ENCODE results near the gene DYSF. TPM values are rescaled to one million over a fixed set of nuclear protein-coding genes. Genes with fewer than 3 reads are reported as not detected.
"Not testable (repeated sequence)": the region's sequence is repeated elsewhere in the genome, so short reads cannot be mapped to it uniquely, and the experiment has no call there.

Gene DYSF
- total RNA-seq, 1 donor from 2014 or later: 0.13 TPM

GRCh38 chr2:71646028-71646427 lies 192.7 kb downstream of the DYSF start:
- DNase-seq (no peak), ATAC-seq (ENCODE audit: low read depth) (no peak)
- Mint-ChIP-seq H3K4me1 (no peaks in the 10 kb centered on the region), H3K9me3 (peaks cover 2% of the 10 kb centered on the region), H3K27me3 (peaks cover 20% of the 10 kb centered on the region), H3K36me3 (ENCODE audit: low read depth) (no peaks in the 10 kb centered on the region), H3K4me3 (no peak overlapping the region), H3K27ac (no peak overlapping the region)
- no peak for TF ChIP-seq CTCF (IDR thresholded peaks at IDR 0.05)
- ChIA-PET POLR2A (no interaction called here), CTCF (no interaction called here)
- intact Hi-C loops (cut with micrococcal nuclease): no loop called here

DNA sequence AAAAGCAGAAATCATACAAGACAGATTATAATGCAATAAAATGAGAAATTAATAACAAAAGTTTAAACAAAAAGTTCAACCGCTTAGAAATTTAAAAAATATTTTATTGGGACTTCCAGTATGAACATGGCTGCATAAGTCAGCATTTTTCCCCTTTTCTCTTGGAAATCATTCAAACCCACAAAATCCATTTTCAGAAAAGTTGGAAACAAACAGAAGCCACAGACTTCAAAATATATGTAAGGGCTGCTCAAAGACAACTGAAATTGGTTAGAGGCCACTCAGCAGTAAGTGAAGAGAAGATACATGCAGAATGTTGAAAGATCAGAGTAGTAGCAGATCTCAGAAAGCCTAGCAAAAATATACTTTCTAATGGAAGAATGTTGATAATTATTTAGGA lies 194.0 kb downstream of the DYSF start:
- Mint-ChIP-seq H3K4me3 (no peak overlapping the region), H3K9me3 (peaks cover 2% of the 10 kb centered on the region), H3K27me3 (peaks cover 15% of the 10 kb centered on the region), H3K27ac (no peak overlapping the region), H3K4me1 (no peaks in the 10 kb centered on the region), H3K36me3 (ENCODE audit: low read depth) (no peaks in the 10 kb centered on the region)
- intact Hi-C loops (cut with micrococcal nuclease): no loop called here
- CTCF ChIA-PET: no interaction called here
- DNase-seq (no peak), ATAC-seq (ENCODE audit: low read depth) (no peak)
- POLR2A ChIA-PET: no interaction called here
- TF ChIP-seq CTCF (IDR thresholded peaks at IDR 0.05): no peak

- H3K27ac Mint-ChIP-seq: no peak overlapping the region
- ChIA-PET CTCF (no interaction called here), POLR2A (no interaction called here)
- no peaks in the 10 kb centered on the region for H3K36me3 Mint-ChIP-seq (ENCODE audit: low read depth)
- no peak for TF ChIP-seq CTCF (IDR thresholded peaks at IDR 0.05)
- no peaks in the 10 kb centered on the region for H3K4me1 Mint-ChIP-seq
- no peak for DNase-seq
- no peak overlapping the region for H3K4me3 Mint-ChIP-seq
- H3K27me3 Mint-ChIP-seq: no peaks in the 10 kb centered on the region
- intact Hi-C loops (cut with micrococcal nuclease): no loop called here
- no peak for ATAC-seq (ENCODE audit: low read depth)
- H3K9me3 Mint-ChIP-seq: peaks cover 18% of the 10 kb centered on the region
Measured at GRCh38 chr2:71655498-71655897, 202.1 kb downstream of the DYSF start.

DNA sequence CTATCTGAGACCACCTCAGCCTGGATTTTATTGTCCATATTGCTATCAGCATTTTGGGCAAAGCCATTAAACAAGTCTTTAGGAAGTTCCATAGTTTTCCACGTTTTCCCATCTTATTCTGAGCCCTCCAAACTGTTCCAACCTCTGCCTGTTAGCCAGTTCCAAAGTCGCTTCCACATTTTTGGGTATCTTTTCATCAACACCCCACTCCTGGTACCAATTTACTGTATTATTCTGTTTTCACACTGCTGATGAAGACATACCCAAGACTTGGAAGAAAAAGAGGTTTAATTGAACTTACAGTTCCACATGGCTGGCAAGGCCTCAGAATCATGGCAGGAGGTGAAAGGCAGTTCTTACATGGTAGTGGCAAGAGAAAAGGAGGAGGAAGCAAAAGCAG lies 204.9 kb downstream of the DYSF start:
- POLR2A ChIA-PET: not testable (repeated sequence)

GRCh38 chr2:71658771-71659170 lies 205.4 kb downstream of the DYSF start:
- Mint-ChIP-seq H3K4me3 (no peak overlapping the region), H3K27me3 (peaks cover 2% of the 10 kb centered on the region), H3K27ac (no peak overlapping the region), H3K4me1 (no peaks in the 10 kb centered on the region), H3K9me3 (peaks cover 18% of the 10 kb centered on the region), H3K36me3 (ENCODE audit: low read depth) (no peaks in the 10 kb centered on the region)
- CTCF ChIA-PET: no interaction called here
- intact Hi-C loops (cut with micrococcal nuclease): no loop called here
- DNase-seq (no peak), ATAC-seq (ENCODE audit: low read depth) (no peak)
- TF ChIP-seq CTCF (IDR thresholded peaks at IDR 0.05): no peak
- POLR2A ChIA-PET: no interaction called here

More for the DNA sequence above, 204.9 kb downstream of the DYSF start:
- peaks cover 18% of the 10 kb centered on the region for H3K9me3 Mint-ChIP-seq
- CTCF ChIA-PET; H3K27ac Mint-ChIP-seq; DNase-seq; H3K4me1 Mint-ChIP-seq; intact Hi-C loops (cut with micrococcal nuclease); H3K4me3 Mint-ChIP-seq; ATAC-seq (ENCODE audit: low read depth); H3K27me3 Mint-ChIP-seq; H3K36me3 Mint-ChIP-seq (ENCODE audit: low read depth): not testable (repeated sequence)

DNA sequence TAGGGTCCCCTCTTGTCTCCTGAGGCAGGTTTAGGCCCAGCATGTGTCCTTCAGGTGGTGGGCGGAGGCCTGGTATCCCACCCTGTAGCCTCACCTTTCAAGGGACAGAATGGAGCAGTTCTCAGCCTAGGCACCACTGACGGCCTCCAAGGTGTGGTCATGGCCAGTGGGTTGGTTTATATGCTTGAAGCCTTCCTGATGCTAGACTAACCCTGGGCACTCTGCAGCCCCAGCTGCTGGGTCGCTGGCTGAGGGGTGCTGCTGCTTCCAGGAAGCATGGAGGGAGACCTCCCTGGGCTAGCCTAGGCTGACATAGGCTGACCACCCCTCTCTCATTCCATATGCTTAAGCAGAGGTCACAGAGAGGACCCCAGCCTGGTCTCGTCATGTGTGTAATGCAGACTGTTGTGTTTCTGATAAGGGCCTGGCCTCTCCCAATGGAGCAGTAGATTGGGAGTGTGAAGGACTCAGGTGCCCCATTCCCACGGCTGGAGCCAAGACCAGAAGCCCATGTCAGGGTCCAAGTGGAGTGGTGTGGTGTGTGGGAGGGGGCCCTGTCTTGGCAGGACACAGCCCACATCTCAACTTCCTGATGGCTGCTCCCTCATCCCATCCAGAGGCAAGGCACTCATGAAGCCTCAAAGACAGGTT lies 206.6 kb downstream of the DYSF start:
- ATAC-seq (ENCODE audit: low read depth) (no peak), DNase-seq (no peak)
- Mint-ChIP-seq H3K4me3 (no peak overlapping the region), H3K27ac (no peak overlapping the region), H3K27me3 (peaks cover 2% of the 10 kb centered on the region), H3K9me3 (peaks cover 18% of the 10 kb centered on the region), H3K4me1 (no peaks in the 10 kb centered on the region), H3K36me3 (ENCODE audit: low read depth) (no peaks in the 10 kb centered on the region)
- TF ChIP-seq CTCF (IDR thresholded peaks at IDR 0.05): no peak
- POLR2A ChIA-PET: no interaction called here
- CTCF ChIA-PET: no interaction called here
- intact Hi-C loops (cut with micrococcal nuclease): no loop called here
